ENCODE results near the gene HTN3.
"Not testable (repeated sequence)": the region's sequence is repeated elsewhere in the genome, so short reads cannot be mapped to it uniquely, and the experiment has no call there.

The HTN3 gene

GRCh38 chr4:70028159-70028558 lies at the start of gene HTN3:
Gene HTN3 (plus strand): TSS chr4:70028459. CDS start chr4:70030741, 2,282 bp downstream.
- DNase-seq (ENCODE audit: low read depth, low spot score) = not testable (repeated sequence)

- no peak for DNase-seq (ENCODE audit: low read depth, low spot score)
Measured at GRCh38 chr4:69984030-69984443, 44.2 kb upstream of the HTN3 start.

- no peak for DNase-seq (ENCODE audit: low read depth, low spot score)
Measured at GRCh38 chr4:69986663-69987062, 41.6 kb upstream of the HTN3 start.

- no peak for DNase-seq (ENCODE audit: low read depth, low spot score)
Measured at GRCh38 chr4:69991016-69991415, 37.2 kb upstream of the HTN3 start.

- DNase-seq (ENCODE audit: low read depth, low spot score) = no peak
Measured at GRCh38 chr4:69994782-69995181, 33.5 kb upstream of the HTN3 start.

GRCh38 chr4:69995526-69996016 lies 32.7 kb upstream of the HTN3 start, which contains the start of gene STATH:
Gene STATH (plus strand): TSS chr4:69995966. CDS start chr4:69998438, 2,472 bp downstream.
- DNase-seq (ENCODE audit: low read depth, low spot score) = no peak

GRCh38 chr4:69999420-69999819 lies 28.8 kb upstream of the HTN3 start:
- DNase-seq (ENCODE audit: low read depth, low spot score) = no peak

GRCh38 chr4:70000711-70001110 lies 27.5 kb upstream of the HTN3 start:
- DNase-seq (ENCODE audit: low read depth, low spot score) = no peak

- DNase-seq (ENCODE audit: low read depth, low spot score) = no peak
Measured at GRCh38 chr4:70002507-70002906, 25.8 kb upstream of the HTN3 start.

- DNase-seq (ENCODE audit: low read depth, low spot score) = no peak
Measured at GRCh38 chr4:70008771-70009170, 19.5 kb upstream of the HTN3 start.

- DNase-seq (ENCODE audit: low read depth, low spot score) = not testable (repeated sequence)
Measured at GRCh38 chr4:70019006-70019405, 9.3 kb upstream of the HTN3 start.

- no peak for DNase-seq (ENCODE audit: low read depth, low spot score)
Measured at GRCh38 chr4:70023218-70023617, 5.0 kb upstream of the HTN3 start.

GRCh38 chr4:70027011-70027410 lies 1.2 kb upstream of the HTN3 start:
- no peak for DNase-seq (ENCODE audit: low read depth, low spot score)

- DNase-seq (ENCODE audit: low read depth, low spot score) = not testable (repeated sequence)
Measured at GRCh38 chr4:70037559-70037958, 9.3 kb downstream of the HTN3 start.

GRCh38 chr4:70039928-70040327 lies 11.7 kb downstream of the HTN3 start:
- not testable (repeated sequence) for DNase-seq (ENCODE audit: low read depth, low spot score)

- no peak for DNase-seq (ENCODE audit: low read depth, low spot score)
Measured at GRCh38 chr4:70041652-70042286, 13.5 kb downstream of the HTN3 start.

GRCh38 chr4:70050138-70050537 lies 21.9 kb downstream of the HTN3 start, which contains the start of gene HTN1:
Gene HTN1 (plus strand): TSS chr4:70050438. CDS start chr4:70053077, 2,639 bp downstream.
- not testable (repeated sequence) for DNase-seq (ENCODE audit: low read depth, low spot score)

GRCh38 chr4:70056534-70056933 lies 28.3 kb downstream of the HTN3 start:
- DNase-seq (ENCODE audit: low read depth, low spot score) = not testable (repeated sequence)

GRCh38 chr4:70057651-70058050 lies 29.4 kb downstream of the HTN3 start:
- no peak for DNase-seq (ENCODE audit: low read depth, low spot score)

GRCh38 chr4:70059149-70059548 lies 30.9 kb downstream of the HTN3 start:
- no peak for DNase-seq (ENCODE audit: low read depth, low spot score)

- no peak for DNase-seq (ENCODE audit: low read depth, low spot score)
Measured at GRCh38 chr4:70062000-70062399, 33.7 kb downstream of the HTN3 start.

- DNase-seq (ENCODE audit: low read depth, low spot score) = no peak
Measured at GRCh38 chr4:70080205-70080604, 51.9 kb downstream of the HTN3 start.
